ENCODE results near the gene RNF224. TPM values are rescaled to one million over a fixed set of nuclear protein-coding genes. Genes with fewer than 3 reads are reported as not detected.

The RNF224 gene
- total and polyA plus RNA-seq, 10 of the 15 experiments (the other 5 are each of a cell fraction or from before 2014, with no cell fraction given): not detected

- TF ChIP-seq ZNF207 (IDR thresholded peaks at IDR 0.05; ENCODE audit: borderline replicate concordance) (peak; percentile 93), NBN (IDR thresholded peaks at IDR 0.05) (peak; percentile 54; the same call in 1 of the 2 replicates), MTA3 (IDR thresholded peaks at IDR 0.05; ENCODE audit: borderline replicate concordance, low read length) (no peak), ZBTB33 (IDR thresholded peaks at IDR 0.05) (no peak), E2F8 (IDR thresholded peaks at IDR 0.05; ENCODE audit: low read depth, partially characterized antibody) (peak; percentile 92), PRDM15 (CRISPR knock-in tag; IDR thresholded peaks at IDR 0.05) (no peak), ATF3 (IDR thresholded peaks at IDR 0.05; ENCODE audit: borderline replicate concordance, extremely low read depth, low read depth, low read length) (peak; percentile 79; the same call in 1 of the 2 replicates), TARDBP (IDR thresholded peaks at IDR 0.05; ENCODE audit: borderline replicate concordance) (peak; percentile 64; the same call in 1 of the 2 replicates), IRF4 (IDR thresholded peaks at IDR 0.05; ENCODE audit: low read depth, low read length) (no peak), NFIC (IDR thresholded peaks at IDR 0.05; ENCODE audit: low read depth, low read length) (no peak), SMARCA5 (IDR thresholded peaks at IDR 0.05) (peak; percentile 69; the same call in 1 of the 2 replicates), E4F1 (IDR thresholded peaks at IDR 0.05; ENCODE audit: borderline replicate concordance, partially characterized antibody) (peak; percentile 51), PAX8 (IDR thresholded peaks at IDR 0.05) (no peak), PAX5 (IDR thresholded peaks at IDR 0.05; ENCODE audit: borderline replicate concordance, low read depth, low read length) (0 out of 2 replicates have a peak, but pooled peaks have one; percentile 18), HDAC6 (IDR thresholded peaks at IDR 0.05; ENCODE audit: unreplicated experiment) (peak; percentile 77), CREB1 (IDR thresholded peaks at IDR 0.05; ENCODE audit: low read depth) (peak; percentile 98), YY1 (IDR thresholded peaks at IDR 0.05; ENCODE audit: low read depth, low read length) (peak; percentile 97), BCL11A (IDR thresholded peaks at IDR 0.05; ENCODE audit: low read depth, low read length) (no peak)
Measured at GRCh38 chr9:137205126-137206069, 21.9 kb upstream of the RNF224 start, which contains the start of the genes NDOR1 and TMEM203 (continued).

Data from GM12878 (cell line).